Karpas-422 (cell line): ENCODE results near the gene ANKS1B. TPM values are rescaled to one million over a fixed set of nuclear protein-coding genes. Genes with fewer than 3 reads are reported as not detected.

Source experiments
- DNase-seq: peaks from one replicate; pipeline ENCODE4 v3.0.0-alpha.2; 2015
- H2AFZ ChIP-seq: fragments of 200-600 bp; sonication (generic); 2 replicates; pipeline ENCODE4 v1.6.1; 2014; ENCODE audit warnings: antibody characterized with exemption, low read length, mixed read lengths
- H3K27ac ChIP-seq: fragments of 200-600 bp; sonication (generic); 2 replicates; pipeline ENCODE4 v1.5.1; 2014; ENCODE audit warnings: mild to moderate bottlenecking, low read length, moderate library complexity
- H3K27me3 ChIP-seq: fragments of 200-600 bp; sonication (generic); 2 replicates; pipeline ENCODE4 v1.6.1; 2014; ENCODE audit warnings: low read length, mixed read lengths
- H3K36me3 ChIP-seq: fragments of 200-600 bp; sonication (generic); 2 replicates; pipeline ENCODE4 v1.6.1; 2014; ENCODE audit warnings: low read length, mixed read lengths; ENCODE audit not compliant: insufficient read depth
- H3K4me1 ChIP-seq: fragments of 200-600 bp; sonication (generic); 2 replicates; pipeline ENCODE4 v1.6.1; 2014; ENCODE audit warnings: mild to moderate bottlenecking, low read length, mixed read lengths
- H3K4me2 ChIP-seq: fragments of 200-600 bp; sonication (generic); 2 replicates; pipeline ENCODE4 v1.6.1; 2014; ENCODE audit warnings: low read length, low read depth, mild to moderate bottlenecking; ENCODE audit not compliant: poor library complexity, severe bottlenecking
- H3K4me3 ChIP-seq: fragments of 200-600 bp; sonication (generic); 2 replicates; pipeline ENCODE4 v1.5.1; 2014; ENCODE audit warnings: mild to moderate bottlenecking, antibody characterized with exemption, low read length, mixed read lengths
- H3K79me2 ChIP-seq: fragments of 200-600 bp; sonication (generic); 2 replicates; pipeline ENCODE4 v1.6.1; 2014; ENCODE audit warnings: mild to moderate bottlenecking, low read length, mixed read lengths
- H3K9ac ChIP-seq: fragments of 200-600 bp; sonication (generic); 2 replicates; pipeline ENCODE4 v1.6.0; 2014; ENCODE audit warnings: low read length
- H3K9me2 ChIP-seq: fragments of 200-600 bp; sonication (generic), shearing (Covaris generic); replicated peaks from 2 replicates; pipeline ENCODE4 v1.6.0; 2014; ENCODE audit warnings: mild to moderate bottlenecking, low read length, moderate library complexity; ENCODE audit not compliant: insufficient read depth
- H3K9me3 ChIP-seq: fragments of 300-700, 200-600 bp; sonication (generic); 2 replicates; pipeline ENCODE4 v1.6.1; 2014; ENCODE audit warnings: low read length, mixed read lengths
- H4K20me1 ChIP-seq: fragments of 200-600 bp; sonication (generic); 2 replicates; pipeline ENCODE4 v1.6.1; 2014; ENCODE audit warnings: mild to moderate bottlenecking, antibody characterized with exemption, low read length, low read depth; ENCODE audit not compliant: insufficient read depth
- total RNA-seq: library from RNA; depleted of rRNA; stranded (reverse); fragments of >200 nt; shearing (Covaris generic); gene quantifications from 2 replicates; pipeline ENCODE4 v1.2.3, GENCODE V29; 2014; ENCODE audit warnings: low replicate concordance

Gene ANKS1B
- total RNA-seq, 1 experiment from 2014 or later: 23.4 TPM

DNA sequence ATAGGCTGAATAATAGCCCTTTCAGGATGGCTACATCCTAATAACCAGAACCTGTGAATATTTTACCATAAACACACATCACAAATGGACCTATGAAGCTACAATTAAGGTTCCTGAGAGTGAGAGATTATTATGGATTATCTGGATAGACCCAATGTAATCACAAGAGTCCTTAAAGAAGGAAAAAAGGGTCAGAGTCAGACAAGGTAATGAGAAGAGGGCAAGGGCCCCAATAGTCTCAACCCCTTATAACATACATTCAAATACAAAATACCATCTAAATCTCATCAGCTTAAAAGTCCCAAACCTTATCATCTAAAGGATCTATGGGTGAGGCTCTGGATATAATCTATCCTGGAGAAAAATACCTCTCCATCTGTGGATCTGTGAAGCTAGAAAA is 272.5 kb downstream of the ANKS1B start:
- Histone ChIP-seq H3K79me2 (no peaks in the 10 kb centered on the region), H3K4me3 (no peak overlapping the region), H3K27me3 (no peaks in the 10 kb centered on the region), H3K9ac (no peak overlapping the region), H4K20me1 (no peaks in the 10 kb centered on the region), H2AFZ (no peak overlapping the region), H3K4me1 (peaks cover 43% of the 10 kb centered on the region), H3K27ac (no peak overlapping the region), H3K36me3 (no peaks in the 10 kb centered on the region), H3K9me2 (no peaks in the 10 kb centered on the region), H3K4me2 (no peak overlapping the region), H3K9me3 (no peaks in the 10 kb centered on the region)
- no peak for DNase-seq

- H3K27ac ChIP-seq: no peak overlapping the region
- H2AFZ ChIP-seq: no peak overlapping the region
- no peak overlapping the region for H3K9ac ChIP-seq
- H3K9me3 ChIP-seq: no peaks in the 10 kb centered on the region
- no peak overlapping the region for H3K4me3 ChIP-seq
- no peak overlapping the region for H3K4me2 ChIP-seq
- no peak for DNase-seq
- H3K9me2 ChIP-seq: no peaks in the 10 kb centered on the region
- no peaks in the 10 kb centered on the region for H3K36me3 ChIP-seq
- no peaks in the 10 kb centered on the region for H3K27me3 ChIP-seq
- H3K79me2 ChIP-seq: no peaks in the 10 kb centered on the region
- H3K4me1 ChIP-seq: peaks cover 43% of the 10 kb centered on the region
- H4K20me1 ChIP-seq: no peaks in the 10 kb centered on the region
These were observed 273.5 kb downstream of the ANKS1B start for GRCh38 chr12:99711246-99711645.

DNA sequence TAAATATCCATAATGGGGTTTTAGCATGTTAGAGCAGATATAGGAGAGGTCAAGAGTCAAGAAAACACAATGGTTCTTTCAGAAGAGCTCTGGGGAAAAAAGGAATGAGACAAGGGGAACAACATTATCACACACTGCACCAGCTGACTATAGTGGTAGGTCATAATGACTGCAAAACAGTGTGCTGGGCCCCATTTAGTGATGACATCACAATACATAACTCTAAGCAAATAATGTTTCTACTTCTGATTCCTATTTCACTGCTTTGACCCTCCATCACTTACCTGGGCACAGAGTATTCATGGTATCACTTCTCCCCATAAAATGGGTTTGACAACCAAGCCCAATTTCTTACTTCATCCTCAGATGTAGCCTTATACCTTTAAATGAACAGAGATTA is 275.1 kb downstream of the ANKS1B start:
- H2AFZ ChIP-seq: no peak overlapping the region
- no peaks in the 10 kb centered on the region for H3K9me2 ChIP-seq
- no peaks in the 10 kb centered on the region for H3K27me3 ChIP-seq
- DNase-seq: no peak
- H3K4me1 ChIP-seq: peaks cover 46% of the 10 kb centered on the region
- H3K4me2 ChIP-seq: no peak overlapping the region
- H3K4me3 ChIP-seq: no peak overlapping the region
- H3K27ac ChIP-seq: no peak overlapping the region
- H3K9ac ChIP-seq: no peak overlapping the region
- H3K79me2 ChIP-seq: no peaks in the 10 kb centered on the region
- H3K9me3 ChIP-seq: no peaks in the 10 kb centered on the region
- no peaks in the 10 kb centered on the region for H4K20me1 ChIP-seq
- H3K36me3 ChIP-seq: no peaks in the 10 kb centered on the region

DNA sequence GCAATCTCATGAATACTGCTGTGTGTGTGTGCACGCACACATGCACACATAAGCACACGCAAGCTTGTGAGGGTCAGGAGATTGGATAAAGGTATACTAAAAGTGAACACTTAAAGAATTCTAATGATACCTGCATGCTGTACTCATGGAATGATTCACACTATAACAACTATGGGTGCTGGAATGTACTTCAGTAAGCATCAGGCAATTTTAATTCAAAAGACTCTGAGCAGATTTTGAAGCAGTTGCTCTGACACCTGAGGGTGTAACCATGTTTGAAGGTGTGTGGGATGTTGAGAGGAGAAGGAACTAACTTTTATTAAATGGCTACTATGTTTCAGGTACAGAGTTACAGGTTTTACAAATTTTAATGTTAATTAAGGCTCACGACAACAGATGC is 275.6 kb downstream of the ANKS1B start:
- Histone ChIP-seq H3K27me3 (no peaks in the 10 kb centered on the region), H3K79me2 (no peaks in the 10 kb centered on the region), H3K4me3 (no peak overlapping the region), H3K9ac (no peak overlapping the region), H3K27ac (no peak overlapping the region), H3K9me3 (no peaks in the 10 kb centered on the region), H3K9me2 (no peaks in the 10 kb centered on the region), H3K36me3 (no peaks in the 10 kb centered on the region), H4K20me1 (no peaks in the 10 kb centered on the region), H3K4me2 (no peak overlapping the region), H3K4me1 (peaks cover 46% of the 10 kb centered on the region), H2AFZ (no peak overlapping the region)
- DNase-seq: no peak

GRCh38 chr12:99707883-99708282 is 276.9 kb downstream of the ANKS1B start:
- Histone ChIP-seq H3K79me2 (no peaks in the 10 kb centered on the region), H3K4me1 (peaks cover 41% of the 10 kb centered on the region), H3K4me2 (no peak overlapping the region), H3K4me3 (no peak overlapping the region), H3K27ac (no peak overlapping the region), H3K36me3 (no peaks in the 10 kb centered on the region), H3K9me3 (no peaks in the 10 kb centered on the region), H2AFZ (no peak overlapping the region), H3K27me3 (no peaks in the 10 kb centered on the region), H3K9me2 (no peaks in the 10 kb centered on the region), H3K9ac (no peak overlapping the region), H4K20me1 (no peaks in the 10 kb centered on the region)
- DNase-seq: no peak

DNA sequence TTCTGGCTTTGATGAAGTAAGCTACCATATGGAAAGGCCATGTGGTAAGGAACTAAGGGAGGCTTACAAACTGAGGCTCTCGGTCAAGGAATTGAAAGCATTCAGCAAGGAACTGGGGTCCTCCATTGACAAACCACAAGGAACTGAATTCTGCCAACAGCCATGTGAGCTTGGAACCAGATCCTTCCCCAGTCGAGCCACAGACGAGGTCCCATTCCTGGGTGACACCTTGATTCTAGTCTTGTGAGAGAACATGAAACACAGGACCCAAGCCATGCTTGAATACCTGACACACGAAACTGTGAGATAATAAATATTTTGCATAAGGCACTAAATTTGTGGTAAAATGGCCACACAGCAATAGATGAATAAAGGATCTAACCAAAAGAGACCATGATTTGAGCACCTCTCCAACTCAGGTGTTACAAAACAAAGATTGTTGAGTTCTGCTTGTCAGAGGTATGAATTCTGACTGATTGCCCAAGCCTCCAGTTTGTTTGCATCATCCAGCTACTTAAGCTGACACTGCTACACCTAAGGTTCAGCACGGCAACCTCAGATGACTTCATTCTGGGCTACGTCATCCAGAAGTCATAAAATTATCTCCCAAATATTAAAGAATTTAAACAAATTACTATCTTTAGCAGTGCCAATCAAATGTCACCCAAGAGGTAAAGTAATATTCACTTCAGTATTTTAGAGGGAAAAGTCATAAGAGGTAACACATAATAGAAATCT is 277.8 kb downstream of the ANKS1B start:
- H3K79me2 ChIP-seq: no peaks in the 10 kb centered on the region
- H3K9ac ChIP-seq: no peak overlapping the region
- no peaks in the 10 kb centered on the region for H3K27me3 ChIP-seq
- no peak overlapping the region for H3K4me3 ChIP-seq
- no peak for DNase-seq
- no peak overlapping the region for H2AFZ ChIP-seq
- H3K4me2 ChIP-seq: no peak overlapping the region
- no peaks in the 10 kb centered on the region for H4K20me1 ChIP-seq
- peaks cover 40% of the 10 kb centered on the region for H3K4me1 ChIP-seq
- H3K27ac ChIP-seq: no peak overlapping the region
- no peaks in the 10 kb centered on the region for H3K9me3 ChIP-seq
- no peaks in the 10 kb centered on the region for H3K9me2 ChIP-seq
- no peaks in the 10 kb centered on the region; the same call in 1 of the 2 replicates for H3K36me3 ChIP-seq

DNA sequence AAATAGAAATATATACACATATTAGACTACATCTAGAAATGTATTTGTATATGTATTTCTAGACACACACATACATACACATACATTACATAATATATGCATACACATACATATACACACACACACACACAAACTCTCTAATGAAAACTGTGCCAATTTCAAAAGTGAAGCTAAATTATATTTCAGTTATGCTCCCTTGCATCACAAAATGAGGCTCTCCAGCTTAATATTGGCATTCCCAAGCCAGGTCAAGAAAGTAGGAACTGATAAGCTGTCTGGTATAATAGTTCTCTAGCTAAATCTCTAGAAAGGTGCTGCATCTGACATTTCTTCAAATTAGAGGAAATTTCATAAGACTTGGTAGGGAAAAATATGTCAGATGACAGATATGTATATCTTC is 280.3 kb downstream of the ANKS1B start:
- Histone ChIP-seq H3K9me2 (no peaks in the 10 kb centered on the region), H3K9ac (no peak overlapping the region), H3K36me3 (no peaks in the 10 kb centered on the region; the same call in 1 of the 2 replicates), H3K4me3 (no peak overlapping the region), H4K20me1 (no peaks in the 10 kb centered on the region), H3K27ac (no peak overlapping the region), H3K79me2 (no peaks in the 10 kb centered on the region), H2AFZ (no peak overlapping the region), H3K9me3 (no peaks in the 10 kb centered on the region), H3K27me3 (no peaks in the 10 kb centered on the region), H3K4me2 (no peak overlapping the region), H3K4me1 (peaks cover 44% of the 10 kb centered on the region)
- DNase-seq: no peak

GRCh38 chr12:99704036-99704435 is 280.7 kb downstream of the ANKS1B start:
- Histone ChIP-seq H3K36me3 (no peaks in the 10 kb centered on the region; the same call in 1 of the 2 replicates), H3K27ac (no peak overlapping the region), H2AFZ (no peak overlapping the region), H3K27me3 (no peaks in the 10 kb centered on the region), H3K4me2 (no peak overlapping the region), H3K4me1 (peaks cover 45% of the 10 kb centered on the region), H3K4me3 (no peak overlapping the region), H3K79me2 (no peaks in the 10 kb centered on the region), H3K9ac (no peak overlapping the region), H3K9me2 (no peaks in the 10 kb centered on the region), H3K9me3 (no peaks in the 10 kb centered on the region), H4K20me1 (no peaks in the 10 kb centered on the region)
- no peak for DNase-seq
